OCI-LY3 (cell line): ENCODE results near the gene ANKS1B.
"Not testable (repeated sequence)": the region's sequence is repeated elsewhere in the genome, so short reads cannot be mapped to it uniquely, and the experiment has no call there.

ENCODE experiments used
- EZH2phosphoT487 ChIP-seq: fragments of 200-600 bp; shearing (Covaris generic); IDR thresholded peaks from 2 replicates; pipeline ENCODE4 v1.6.1; 2018; ENCODE audit warnings: antibody characterized with exemption, mixed run types, low read depth
- TF ChIP-seq, protein P1 (sequence below): fragments of 200-600, 300-600 bp; sonication (generic); IDR thresholded peaks from 2 replicates; pipeline ENCODE4 v1.5.1; 2014; ENCODE audit warnings: antibody characterized with exemption, low read length, low read depth

DNA sequence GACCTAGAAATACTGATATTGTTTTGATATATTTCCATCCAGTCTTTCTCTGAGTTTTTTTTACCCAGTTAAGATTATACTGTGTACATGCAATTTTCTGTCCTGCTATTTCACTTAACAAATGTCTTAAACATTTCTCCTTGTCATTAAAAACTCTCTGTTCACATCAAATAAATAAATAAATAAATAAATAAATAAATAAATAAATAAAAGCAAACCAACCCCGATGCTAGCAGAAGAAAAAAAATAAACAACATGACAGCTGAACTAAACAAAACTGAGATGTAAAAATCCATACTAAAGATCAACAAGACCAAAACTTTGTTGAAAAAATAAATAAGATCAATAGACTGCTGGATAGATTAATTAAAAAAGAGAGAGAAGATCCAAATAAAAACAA is 407.6 kb downstream of the ANKS1B start:
- TF ChIP-seq, protein P1, sequence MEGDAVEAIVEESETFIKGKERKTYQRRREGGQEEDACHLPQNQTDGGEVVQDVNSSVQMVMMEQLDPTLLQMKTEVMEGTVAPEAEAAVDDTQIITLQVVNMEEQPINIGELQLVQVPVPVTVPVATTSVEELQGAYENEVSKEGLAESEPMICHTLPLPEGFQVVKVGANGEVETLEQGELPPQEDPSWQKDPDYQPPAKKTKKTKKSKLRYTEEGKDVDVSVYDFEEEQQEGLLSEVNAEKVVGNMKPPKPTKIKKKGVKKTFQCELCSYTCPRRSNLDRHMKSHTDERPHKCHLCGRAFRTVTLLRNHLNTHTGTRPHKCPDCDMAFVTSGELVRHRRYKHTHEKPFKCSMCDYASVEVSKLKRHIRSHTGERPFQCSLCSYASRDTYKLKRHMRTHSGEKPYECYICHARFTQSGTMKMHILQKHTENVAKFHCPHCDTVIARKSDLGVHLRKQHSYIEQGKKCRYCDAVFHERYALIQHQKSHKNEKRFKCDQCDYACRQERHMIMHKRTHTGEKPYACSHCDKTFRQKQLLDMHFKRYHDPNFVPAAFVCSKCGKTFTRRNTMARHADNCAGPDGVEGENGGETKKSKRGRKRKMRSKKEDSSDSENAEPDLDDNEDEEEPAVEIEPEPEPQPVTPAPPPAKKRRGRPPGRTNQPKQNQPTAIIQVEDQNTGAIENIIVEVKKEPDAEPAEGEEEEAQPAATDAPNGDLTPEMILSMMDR: not testable (repeated sequence)
- TF ChIP-seq EZH2phosphoT487: not testable (repeated sequence)
